ENCODE results near the gene KCNQ1. TPM values are rescaled to one million over a fixed set of nuclear protein-coding genes. Genes with fewer than 3 reads are reported as not detected.

The KCNQ1 gene
- total and polyA plus RNA-seq, 9 of the 15 experiments (the other 6 are each of a cell fraction or from before 2014, with no cell fraction given), result 0.44 TPM; not detected in 8

- in situ Hi-C loops (cut with MboI), result no loop called here
- Histone ChIP-seq H4K20me1 (replicated peaks; ENCODE audit: control insufficient read depth, insufficient read depth, low read length) (no peaks in the 10 kb centered on the region), H3K79me2 (ENCODE audit: control insufficient read depth, insufficient read depth, low read length) (no peaks in the 10 kb centered on the region), H3K36me3 (ENCODE audit: control insufficient read depth, insufficient read depth, low read length) (no peaks in the 10 kb centered on the region), H3K4me1 (replicated peaks in 1 of 2; ENCODE audit: control insufficient read depth in 2 of 2, insufficient read depth in 2 of 2, low read length in 2 of 2) (no peaks in the 10 kb centered on the region), H3K4me2 (ENCODE audit: insufficient read depth, low read length) (no peak overlapping the region), H3K27ac (ENCODE audit: extremely low read depth, low read depth, low read length) (no peak overlapping the region), H3K9me3 (replicated peaks; ENCODE audit: control insufficient read depth, insufficient read depth, low read depth, low read length) (no peaks in the 10 kb centered on the region), H3K9me1 (ENCODE audit: control insufficient read depth, insufficient read depth, low read length) (no peaks in the 10 kb centered on the region), H3K4me3 (no peak overlapping the region), H3K27me3 (ENCODE audit: control insufficient read depth in 2 of 2, insufficient read depth in 2 of 2, low read length in 2 of 2) (peaks cover 4 to 31% of the 10 kb centered on the region in 2 experiments; a peak in 4 of 5 replicates), H3K9ac (ENCODE audit: insufficient read depth in 1 of 2, low read depth in 2 of 2, low read length in 2 of 2) (no peak overlapping the region), H2AFZ (ENCODE audit: low read depth, low read length) (no peak overlapping the region)
- TF ChIP-seq ARID4B (CRISPR knock-in tag; IDR thresholded peaks at IDR 0.05) (no peak), POLR2H (tag; IDR thresholded peaks at IDR 0.05; ENCODE audit: low read depth) (no peak), SRSF7 (optimal IDR thresholded peaks at IDR 0.05; ENCODE audit: low read depth, low read length) (no peak), CC2D1A (IDR thresholded peaks at IDR 0.05) (no peak)
- BruUV-seq (replicated peaks), result no TSS peak
- DNase-seq (ENCODE audit: extremely low read depth in 1 of 4, low spot score in 3 of 4), result no peak
- no peak for FAIRE-seq
- POLR2A ChIA-PET, result no interaction called here
- intact Hi-C loops (cut with micrococcal nuclease), result no loop called here
- 0% methylated on average over 3 of the region's 3 CpGs for WGBS (ENCODE audit: insufficient coverage, low coverage, missing lambda C conversion rate)
- ATAC-seq, result no peak
- CTCF ChIA-PET (ENCODE audit: low intra/inter-chr PET ratio), result no interaction called here
These were observed 37.4 kb downstream of the KCNQ1 start for GRCh38 chr11:2482204-2482603.
